ENCODE measurements around the gene JSRP1.

JSRP1 gene

GRCh38 chr19:2253106-2254063, 2.8 kb downstream of the JSRP1 start:
- TF ChIP-seq CTCF (IDR thresholded peaks at IDR 0.05): no peak

GRCh38 chr19:2252797-2253105, 3.5 kb downstream of the JSRP1 start:
- TF ChIP-seq CTCF (IDR thresholded peaks at IDR 0.05): no peak

- TF ChIP-seq CTCF (IDR thresholded peaks at IDR 0.05): no peak
These were observed 4.0 kb downstream of the JSRP1 start for GRCh38 chr19:2252055-2252796.

- TF ChIP-seq CTCF (IDR thresholded peaks at IDR 0.05): no peak
These were observed 4.8 kb downstream of the JSRP1 start for GRCh38 chr19:2251106-2252054.

GRCh38 chr19:2250766-2251105, 5.5 kb downstream of the JSRP1 start:
- no peak for TF ChIP-seq CTCF (IDR thresholded peaks at IDR 0.05)

GRCh38 chr19:2249880-2250765, 6.1 kb downstream of the JSRP1 start:
- TF ChIP-seq CTCF (IDR thresholded peaks at IDR 0.05): no peak
